Suppressor macrophage (primary cell): ENCODE data around the gene SLC38A6.
A peak's percentile ranks its signal among the peaks of the same experiment; 100 is the strongest.
"Not testable (repeated sequence)": the region's sequence is repeated elsewhere in the genome, so short reads cannot be mapped to it uniquely, and the experiment has no call there.

Experiments used
- DNase-seq, 4 experiments: peaks; one replicate each; pipeline ENCODE4 v3.0.0-alpha.2; 2020 to 2022

SLC38A6 gene

DNA sequence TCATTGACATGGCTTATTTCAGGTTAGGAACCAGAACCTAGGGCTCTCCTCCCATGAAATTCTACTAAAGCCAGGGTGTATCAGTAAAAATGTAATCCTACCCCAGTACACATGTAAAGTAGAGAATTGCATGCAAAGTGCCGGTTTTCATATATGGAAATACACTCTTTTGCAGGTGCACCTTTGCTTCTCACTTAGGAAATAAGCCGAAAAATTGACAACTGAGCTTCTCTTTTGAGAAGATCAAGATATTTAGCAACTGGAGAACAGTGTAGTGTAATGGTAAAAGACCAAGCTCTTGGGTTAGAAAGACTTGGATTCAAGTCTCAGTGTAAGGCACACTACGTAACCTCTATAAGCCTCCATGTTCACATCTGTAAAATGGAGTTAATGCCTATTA is 82.4 kb downstream of the SLC38A6 start:
- DNase-seq: no peak

DNA sequence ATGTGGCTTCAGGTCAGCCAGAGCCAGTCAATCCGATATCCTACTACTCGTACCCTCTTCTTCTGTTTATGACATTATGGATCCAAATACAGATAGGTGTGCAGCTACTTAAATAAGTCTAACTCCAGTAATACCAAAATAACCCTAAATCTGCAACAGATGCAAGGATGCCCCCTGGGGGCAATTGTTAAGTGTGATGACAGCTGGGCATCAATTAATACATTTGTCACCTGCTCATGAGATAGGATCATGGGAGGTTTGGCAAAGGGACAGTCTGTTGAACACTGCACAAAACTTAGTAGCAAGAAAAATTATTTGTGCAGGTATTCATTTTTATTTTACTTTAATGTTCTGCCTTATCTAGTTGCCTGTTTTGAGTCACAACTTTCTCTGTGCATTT is 83.2 kb downstream of the SLC38A6 start:
- DNase-seq: no peak

- DNase-seq: no peak
Observed at GRCh38 chr14:61064856-61065255, 83.8 kb downstream of the SLC38A6 start.

DNA sequence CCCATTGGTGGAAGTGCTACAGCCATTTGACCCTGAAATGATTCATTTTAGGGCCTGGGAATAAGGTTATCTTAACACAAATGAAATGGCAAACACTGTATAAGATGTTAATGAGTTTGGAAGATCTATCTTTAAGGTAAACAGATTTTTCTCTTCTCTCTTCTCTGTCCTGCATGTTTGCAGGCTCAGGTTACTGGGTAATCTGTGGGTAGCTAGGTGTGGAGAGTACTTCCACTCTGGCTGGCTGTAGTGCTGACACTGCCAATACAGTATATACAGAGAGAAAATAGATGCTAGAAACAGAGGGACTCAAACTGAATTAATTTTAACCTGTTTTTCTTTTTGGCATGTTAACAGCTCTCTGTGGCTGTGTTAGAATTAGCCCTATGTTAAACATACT is 84.6 kb downstream of the SLC38A6 start:
- DNase-seq: no peak

DNA sequence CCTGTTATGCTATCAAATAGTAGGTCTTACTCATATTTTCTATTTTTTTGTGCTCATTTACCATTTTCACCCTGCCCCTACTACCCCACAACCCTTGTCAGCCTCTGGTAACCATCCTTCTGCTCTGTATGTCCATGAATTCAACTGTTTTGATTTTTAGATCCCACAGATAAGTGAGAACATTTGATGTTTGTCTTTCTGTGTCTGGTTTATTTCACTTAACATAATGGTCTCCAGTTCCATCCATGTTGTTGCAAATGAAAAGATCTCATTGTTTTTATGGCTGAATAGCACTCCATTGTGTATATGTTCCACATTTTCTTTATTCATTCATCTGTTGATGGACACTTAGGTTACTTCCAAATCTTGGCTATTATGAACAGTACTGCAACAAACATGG is 91.4 kb downstream of the SLC38A6 start:
- DNase-seq: not testable (repeated sequence)

- no peak for DNase-seq
Observed at GRCh38 chr14:61074852-61075251, 93.8 kb downstream of the SLC38A6 start.

DNA sequence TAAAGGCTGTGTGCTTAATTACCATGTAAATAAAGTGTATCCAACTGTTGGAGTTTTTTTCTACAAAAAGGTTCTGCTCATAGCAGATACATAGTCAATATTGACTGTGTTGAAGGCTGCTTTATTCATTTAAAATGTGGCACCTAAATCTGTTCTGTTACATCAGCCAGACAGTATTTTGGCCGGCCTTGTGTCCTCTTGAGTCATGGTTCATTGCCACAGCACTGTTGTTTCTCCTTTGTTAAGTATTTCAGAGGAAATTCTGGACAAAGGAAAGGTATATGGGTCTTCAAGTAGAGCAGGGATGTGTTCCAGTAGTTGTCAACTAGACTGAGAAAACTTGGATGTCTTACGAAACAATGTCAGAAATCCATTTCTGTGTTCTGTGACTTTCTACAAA is 95.5 kb downstream of the SLC38A6 start:
- no peak for DNase-seq

DNA sequence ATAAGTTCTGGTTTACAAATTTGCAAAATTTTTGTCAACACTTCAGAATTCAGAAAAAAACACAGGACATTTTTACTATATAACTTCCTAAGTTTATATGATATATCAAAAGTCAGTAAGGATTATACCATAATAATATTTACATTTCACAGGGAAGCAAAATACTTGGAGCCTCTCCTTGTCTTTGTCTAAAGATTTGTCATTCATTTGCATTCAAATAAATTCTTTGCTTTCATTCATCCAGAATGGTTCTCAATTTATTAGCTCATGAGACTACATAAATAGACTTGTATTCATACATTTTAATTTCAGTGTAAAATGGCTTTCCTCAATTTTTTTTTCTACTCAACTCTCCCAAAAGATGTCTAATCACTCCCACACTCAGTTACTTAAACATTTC is 96.4 kb downstream of the SLC38A6 start:
- DNase-seq: no peak

GRCh38 chr14:61077951-61078720 is 97.1 kb downstream of the SLC38A6 start:
- DNase-seq: no peak

DNA sequence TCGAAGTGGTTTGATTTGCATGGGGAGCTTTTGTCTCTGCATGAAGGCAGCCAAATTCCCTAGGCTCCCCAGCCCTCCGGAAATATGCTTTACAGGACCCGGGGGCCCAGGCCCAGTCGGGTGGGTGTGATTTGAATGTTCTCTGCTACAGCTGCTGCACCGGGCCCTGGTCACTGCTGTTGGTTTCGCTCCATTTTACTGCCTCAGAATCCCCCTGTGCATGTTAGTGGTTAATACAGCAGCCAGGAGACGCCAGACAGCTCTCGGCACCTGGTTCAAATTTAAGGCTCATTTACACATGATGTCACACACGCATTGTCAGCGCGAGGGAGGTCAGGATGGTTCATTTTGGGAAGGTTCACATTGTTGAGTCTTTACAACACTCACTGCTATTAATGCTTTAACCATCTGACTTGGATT is 99.6 kb downstream of the SLC38A6 start:
- no peak for DNase-seq

GRCh38 chr14:61088081-61088480 is 107.0 kb downstream of the SLC38A6 start:
- DNase-seq: no peak

DNA sequence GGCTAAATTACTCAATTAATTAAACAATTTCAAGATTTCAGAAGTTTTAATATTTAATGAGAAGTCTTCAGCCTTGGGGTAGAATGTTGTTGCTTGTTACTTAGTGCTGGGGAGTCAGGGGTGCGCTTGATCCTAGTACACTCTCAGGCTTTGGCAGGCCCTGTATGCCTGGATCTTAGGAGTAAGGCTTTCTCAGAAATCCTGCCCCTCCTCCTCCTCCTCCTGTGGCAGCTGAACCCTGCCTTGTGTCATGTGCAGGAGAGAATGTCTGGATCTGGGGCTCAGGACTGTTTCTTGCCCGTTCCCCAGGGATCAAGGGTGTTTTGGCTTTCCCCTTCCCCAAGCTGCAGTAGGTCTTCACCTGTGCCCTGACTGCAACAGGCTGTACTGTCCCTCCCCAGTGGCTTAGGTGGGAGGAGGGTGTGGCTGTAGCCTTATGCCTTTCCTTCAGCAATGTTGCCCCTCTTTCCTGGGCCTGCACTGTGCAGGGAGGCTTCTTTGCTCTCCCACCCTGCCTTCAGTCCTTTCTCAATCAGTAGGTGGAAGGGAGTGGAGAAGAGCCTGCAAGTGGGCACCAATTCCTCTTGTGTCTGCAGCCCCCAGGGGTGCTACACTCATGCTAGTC is 108.2 kb downstream of the SLC38A6 start:
- DNase-seq: no peak

DNA sequence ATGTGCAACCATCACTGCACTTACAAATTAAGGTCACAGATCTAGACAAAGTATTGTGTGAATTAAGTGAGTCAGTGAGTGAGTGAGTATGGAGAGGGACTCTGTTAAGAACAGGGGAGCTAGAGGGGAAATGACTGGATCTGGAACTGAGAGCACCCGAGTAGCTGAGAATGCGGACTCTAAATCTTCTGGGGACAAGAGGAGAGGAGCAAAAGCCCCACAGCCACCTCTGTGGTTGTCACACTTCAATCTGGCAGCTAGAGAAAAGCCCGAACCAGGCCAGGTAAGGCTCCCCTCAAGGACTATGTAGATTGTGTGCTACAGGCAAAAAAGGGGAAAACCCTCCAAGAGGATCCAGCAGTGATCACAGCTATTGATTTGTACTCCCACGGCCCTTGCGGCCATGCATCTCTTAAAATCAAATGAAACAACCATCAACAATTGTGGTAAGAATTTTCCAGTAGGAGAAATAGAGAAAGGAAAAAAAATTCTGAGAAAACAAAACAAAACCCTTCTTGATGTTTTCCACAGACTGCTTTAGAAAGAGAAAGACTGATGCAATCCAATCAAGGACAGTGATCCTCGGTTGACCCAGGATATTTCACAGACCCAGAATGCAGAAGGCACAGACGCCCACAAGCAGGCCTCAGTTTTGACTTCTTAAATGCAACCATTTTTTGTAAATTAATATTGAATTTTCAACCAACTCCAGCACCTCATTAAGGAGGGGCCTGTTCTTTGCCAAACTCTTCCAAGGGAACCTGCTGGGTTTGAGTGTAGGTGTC is 109.6 kb downstream of the SLC38A6 start:
- DNase-seq: peak in 3 of 4 experiments; percentile 54 to 64 (median 62)

DNA sequence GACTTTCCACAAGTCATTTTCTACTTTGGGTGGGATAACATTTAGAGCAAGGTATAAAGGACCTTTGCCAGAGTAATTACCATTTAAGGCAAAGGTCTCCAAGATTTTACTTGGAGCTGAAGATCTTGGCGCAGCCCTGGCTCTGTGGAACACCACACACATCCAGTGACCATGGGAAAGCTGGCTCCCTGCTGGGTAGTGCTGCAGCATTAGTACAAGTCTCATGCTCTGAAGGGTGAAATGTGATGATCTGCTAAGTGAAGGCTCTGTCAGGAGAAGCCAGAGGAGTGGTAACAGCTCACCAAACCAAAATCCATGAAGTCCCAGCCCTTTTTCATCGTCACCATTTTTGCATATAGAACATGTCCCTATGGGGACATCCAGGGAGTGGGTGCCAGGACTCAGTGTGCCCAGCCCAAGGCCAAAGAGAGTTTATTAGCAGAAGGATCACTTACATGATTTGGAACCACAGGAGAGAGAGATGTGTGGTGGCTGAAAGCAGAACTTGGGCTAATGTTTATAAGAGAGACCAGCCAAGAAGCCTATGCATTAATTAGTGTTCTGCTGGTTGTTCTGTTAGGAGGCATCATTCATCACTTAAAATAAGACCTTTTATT is 110.7 kb downstream of the SLC38A6 start:
- DNase-seq: no peak

DNA sequence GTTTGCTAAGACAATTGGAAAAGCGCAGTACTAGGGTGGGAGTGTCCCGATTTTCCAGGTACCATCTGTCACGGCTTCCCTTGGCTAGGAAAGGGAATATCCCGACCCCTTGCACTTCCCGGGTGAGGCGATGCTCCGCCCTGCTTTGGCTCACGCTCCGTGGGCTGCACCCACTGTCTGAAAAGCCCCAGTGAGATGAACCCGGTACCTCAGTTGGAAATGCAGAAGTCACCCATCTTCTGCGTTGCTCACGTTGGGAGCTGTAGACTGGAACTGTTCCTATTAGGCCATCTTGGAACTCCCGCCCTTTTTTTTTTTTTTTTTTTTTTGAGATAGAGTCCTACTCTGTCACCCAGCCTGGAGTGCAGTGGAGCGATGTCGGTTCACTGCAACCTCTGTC is 117.1 kb downstream of the SLC38A6 start:
- DNase-seq: not testable (repeated sequence)

GRCh38 chr14:61098721-61099120 is 117.7 kb downstream of the SLC38A6 start:
- DNase-seq: no peak

DNA sequence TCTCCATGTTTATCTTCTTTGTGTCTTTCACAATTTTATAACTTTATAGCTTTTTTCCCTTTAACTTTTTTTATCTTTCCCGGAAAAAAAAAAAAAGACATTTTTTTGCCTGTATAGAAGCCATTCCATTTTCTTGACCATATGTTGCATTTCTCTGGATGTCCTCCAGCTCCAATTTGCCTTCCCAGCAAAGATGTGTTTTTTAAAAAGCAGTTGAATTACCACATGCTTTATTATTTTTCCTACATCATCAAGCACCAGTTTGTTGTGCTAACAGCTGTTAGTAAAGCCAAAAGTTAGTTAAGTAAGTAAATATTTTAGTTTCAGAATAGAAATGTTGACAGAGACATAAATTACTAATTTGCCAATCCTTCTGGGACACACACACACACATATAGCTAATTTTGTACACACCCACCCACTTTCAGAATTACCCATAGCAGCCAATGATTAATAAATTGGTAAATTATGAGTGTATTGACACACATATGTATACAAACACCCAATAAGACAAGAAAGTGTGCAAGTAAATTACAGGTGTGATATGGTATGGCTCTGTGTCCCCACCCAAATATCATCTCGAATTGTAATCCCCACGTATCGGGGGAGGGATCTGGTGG is 118.3 kb downstream of the SLC38A6 start:
- DNase-seq: no peak

DNA sequence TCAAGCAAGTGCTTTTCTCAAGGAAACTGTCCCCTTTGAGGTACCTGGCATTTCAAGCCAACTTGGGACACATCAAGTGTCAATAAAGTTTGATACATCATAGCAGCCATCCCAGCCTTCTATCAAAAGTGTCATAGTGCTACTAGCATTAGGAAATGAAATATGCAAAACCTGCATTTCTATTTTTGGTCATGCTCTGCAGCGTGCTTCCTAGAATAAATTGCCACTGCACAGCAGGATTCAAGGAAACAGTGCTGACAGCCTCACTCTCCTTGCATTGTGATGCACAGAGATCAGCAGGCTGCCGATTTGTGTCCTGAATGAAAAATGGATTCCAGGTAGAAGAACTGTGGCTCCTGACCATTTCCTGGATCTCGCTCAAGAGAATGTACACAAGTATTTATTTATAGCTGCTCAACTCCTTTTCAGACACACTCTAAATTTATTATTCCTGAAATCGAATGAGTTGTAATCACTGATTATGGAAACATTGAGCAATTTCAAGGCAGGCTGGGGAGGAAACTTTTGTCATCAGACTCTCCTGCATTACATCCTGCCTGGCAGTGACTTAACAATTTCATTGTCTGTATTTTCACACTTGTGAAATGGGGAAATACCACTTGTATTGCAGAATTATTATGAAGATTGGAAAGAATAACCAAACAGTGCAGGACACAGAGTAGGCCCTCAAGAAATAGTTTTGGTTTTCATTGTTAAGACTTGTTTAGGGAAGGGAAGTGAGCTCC is 120.9 kb downstream of the SLC38A6 start:
- peak; percentile 56 to 86 (median 71) for DNase-seq
